Measurements from ENCODE around the gene LEPROT. TPM values are rescaled to one million over a fixed set of nuclear protein-coding genes. Genes with fewer than 3 reads are reported as not detected.

Gene LEPROT
- total RNA-seq, 2 donors from 2014 or later, result 81.3 to 105 TPM

GRCh38 chr1:65467536-65467935, 47.1 kb downstream of the LEPROT start:
- no peak for DNase-seq (ENCODE audit: low spot score)
- intact Hi-C loops (cut with DNase I), result loop anchor here in 1 of 2 donors (5.0 kb wide), 1 partner anchor 745 kb away; no protein-coding TSS in a partner anchor

DNA sequence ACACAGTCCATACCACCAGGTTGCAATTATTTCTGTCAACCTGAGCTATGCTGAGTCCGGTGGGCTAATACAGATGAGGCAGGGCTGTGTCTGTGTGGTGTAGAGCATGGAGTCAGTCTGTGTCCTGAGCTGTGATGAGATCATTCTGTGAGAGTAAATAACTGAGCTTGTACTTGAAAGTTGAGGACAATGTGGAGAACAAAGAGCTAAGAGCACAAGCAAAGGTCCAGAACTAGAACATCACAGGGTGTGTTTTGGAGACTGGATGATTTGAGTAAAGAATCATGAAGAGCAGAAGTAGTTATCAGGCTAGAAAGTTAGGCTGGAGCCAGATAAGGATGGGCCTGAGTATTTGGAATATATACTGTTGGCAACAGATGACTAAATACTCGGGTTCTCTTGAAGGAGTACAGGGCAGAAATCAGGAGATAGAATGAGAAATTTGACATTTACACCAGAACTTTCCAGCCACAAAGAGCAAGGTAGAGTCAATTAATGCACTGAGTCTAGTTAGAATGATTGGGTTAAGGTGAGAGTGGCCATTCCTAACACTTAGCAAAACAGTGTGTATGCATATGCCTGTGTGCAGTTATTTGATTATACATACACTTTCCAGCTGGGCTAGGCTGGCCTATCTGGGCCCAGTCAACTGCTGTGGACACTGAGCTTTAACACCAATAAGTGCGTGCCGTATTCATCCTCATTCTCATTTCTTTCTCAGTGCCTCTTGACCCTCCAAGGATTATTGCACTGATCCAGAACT, 48.8 kb downstream of the LEPROT start:
- intact Hi-C loops (cut with DNase I), result loop anchor here in 1 of 2 donors (5.0 kb wide), 1 partner anchor 747 kb away; no protein-coding TSS in a partner anchor
- no peak for DNase-seq (ENCODE audit: low spot score)

- intact Hi-C loops (cut with DNase I), result loop anchor here in 1 of 2 donors (5.0 kb wide), 2 partner anchors 528 to 748 kb away; no protein-coding TSS in a partner anchor
- no peak for DNase-seq (ENCODE audit: low spot score)
Measured at GRCh38 chr1:65469889-65470340, 49.4 kb downstream of the LEPROT start.

DNA sequence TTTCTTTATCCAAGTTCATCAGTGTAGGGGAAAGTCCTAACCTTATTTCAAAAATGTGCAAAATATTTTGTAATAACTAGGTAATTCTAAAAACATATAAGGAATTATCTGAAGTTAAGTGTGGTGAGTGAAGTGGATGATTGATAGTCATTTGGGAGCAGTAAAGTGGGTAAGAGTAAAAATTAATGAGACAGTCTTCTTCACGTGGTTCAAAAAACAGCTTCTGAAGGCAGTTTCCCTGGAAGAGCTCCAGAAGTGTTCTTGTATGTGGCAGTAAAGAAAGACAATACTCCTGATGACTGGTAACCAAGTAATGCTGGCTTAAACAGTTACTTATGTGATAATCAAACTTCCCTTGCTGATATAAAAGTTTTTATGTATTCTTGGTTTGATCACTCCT, 50.3 kb downstream of the LEPROT start:
- no peak for DNase-seq (ENCODE audit: low spot score)
- intact Hi-C loops (cut with DNase I), result loop anchor here in 1 of 2 donors (5.0 kb wide), 1 partner anchor 528 kb away; no protein-coding TSS in a partner anchor

GRCh38 chr1:65471213-65471833, 50.9 kb downstream of the LEPROT start:
- no peak for DNase-seq (ENCODE audit: low spot score)
- intact Hi-C loops (cut with DNase I), result loop anchor here in 1 of 2 donors (5.0 kb wide), 1 partner anchor 529 kb away; no protein-coding TSS in a partner anchor

- intact Hi-C loops (cut with DNase I), result loop anchor here in 1 of 2 donors (5.0 kb wide), 1 partner anchor 530 kb away; no protein-coding TSS in a partner anchor
- DNase-seq (ENCODE audit: low spot score), result no peak
Measured at GRCh38 chr1:65471861-65472332, 51.4 kb downstream of the LEPROT start.

GRCh38 chr1:65476327-65476726, 55.9 kb downstream of the LEPROT start:
- no peak for DNase-seq (ENCODE audit: low spot score)
- intact Hi-C loops (cut with DNase I), result no loop called here

DNA sequence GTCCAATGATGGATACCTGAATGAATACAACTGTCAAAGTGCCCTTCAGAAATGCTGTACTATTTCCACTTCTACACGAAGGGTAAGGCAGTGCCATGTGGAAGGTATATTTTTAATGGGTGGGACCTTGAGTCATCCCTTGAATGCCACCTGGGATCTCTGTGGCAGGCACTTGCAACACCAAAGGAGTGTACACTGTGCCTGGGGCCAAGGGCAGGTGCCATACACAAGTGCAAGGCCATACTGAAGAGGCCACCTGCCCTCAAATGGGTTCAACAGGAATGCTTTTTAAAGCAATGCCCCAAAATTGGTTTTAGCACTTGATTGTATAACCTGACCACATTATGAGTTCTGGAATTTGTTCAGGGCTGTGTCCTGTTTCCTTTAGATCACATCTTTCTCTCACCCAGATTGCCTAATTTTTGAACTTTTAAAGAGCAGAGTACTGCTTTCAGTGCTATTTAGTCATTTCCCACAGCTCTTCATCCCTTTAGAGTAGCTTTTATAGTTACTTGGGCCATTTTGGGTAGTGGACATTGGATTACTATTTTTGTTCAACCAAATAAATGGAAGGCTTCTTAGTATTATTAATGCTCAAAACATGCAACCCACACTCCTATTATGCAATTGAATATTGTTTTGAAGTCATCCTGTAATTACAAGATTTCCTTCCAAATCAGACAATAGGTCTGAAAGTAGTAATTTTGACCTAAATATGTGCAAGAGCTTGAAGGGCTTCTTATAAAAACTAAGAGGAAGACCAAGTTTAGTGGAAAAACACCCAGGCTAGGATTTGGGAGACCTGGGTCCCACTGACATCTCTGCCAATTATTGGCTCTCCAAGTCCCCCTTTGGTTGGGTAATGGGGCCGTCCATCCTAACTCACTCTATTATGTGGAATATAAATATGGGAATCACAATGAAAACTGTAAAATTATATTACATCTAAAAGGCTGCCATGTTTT, 57.2 kb downstream of the LEPROT start:
- intact Hi-C loops (cut with DNase I), result no loop called here
- no peak for DNase-seq (ENCODE audit: low spot score)

- no peak for DNase-seq (ENCODE audit: low spot score)
- intact Hi-C loops (cut with DNase I), result no loop called here
Measured at GRCh38 chr1:65478379-65479026, 58.0 kb downstream of the LEPROT start.

DNA sequence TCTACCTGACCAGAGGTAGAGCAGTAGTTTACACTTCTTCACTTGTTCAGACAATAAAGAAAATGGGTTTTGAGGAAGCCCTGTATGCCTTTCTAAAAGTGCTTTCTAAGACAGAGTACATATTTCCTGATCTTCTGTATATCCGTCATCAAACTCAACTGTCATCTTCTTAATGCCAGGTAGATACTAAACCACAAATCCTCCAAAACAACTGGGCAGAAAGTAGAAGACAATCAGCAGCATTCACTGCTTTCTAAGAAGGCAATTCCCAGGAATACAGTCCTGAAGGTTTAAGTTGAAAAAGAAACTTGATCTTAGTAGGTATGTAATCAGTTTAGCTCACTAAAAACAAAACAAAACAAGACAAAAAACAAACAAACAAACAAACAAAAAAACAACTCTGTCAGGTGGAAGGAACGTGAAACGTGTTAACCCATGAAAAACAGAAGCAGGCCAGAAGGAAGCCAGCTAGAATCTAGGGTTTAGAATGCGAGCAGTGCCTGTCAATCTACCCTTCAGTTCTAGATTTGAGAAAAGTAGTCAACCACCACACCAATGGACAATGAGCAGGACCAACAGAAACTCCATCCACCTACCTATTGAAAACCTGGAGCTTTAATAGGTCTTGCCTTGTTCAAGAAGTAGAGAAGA, 59.2 kb downstream of the LEPROT start:
- intact Hi-C loops (cut with DNase I), result loop anchor here in 1 of 2 donors (10.0 kb wide), 1 partner anchor 115 kb away; no protein-coding TSS in a partner anchor
- DNase-seq (ENCODE audit: low spot score), result no peak

DNA sequence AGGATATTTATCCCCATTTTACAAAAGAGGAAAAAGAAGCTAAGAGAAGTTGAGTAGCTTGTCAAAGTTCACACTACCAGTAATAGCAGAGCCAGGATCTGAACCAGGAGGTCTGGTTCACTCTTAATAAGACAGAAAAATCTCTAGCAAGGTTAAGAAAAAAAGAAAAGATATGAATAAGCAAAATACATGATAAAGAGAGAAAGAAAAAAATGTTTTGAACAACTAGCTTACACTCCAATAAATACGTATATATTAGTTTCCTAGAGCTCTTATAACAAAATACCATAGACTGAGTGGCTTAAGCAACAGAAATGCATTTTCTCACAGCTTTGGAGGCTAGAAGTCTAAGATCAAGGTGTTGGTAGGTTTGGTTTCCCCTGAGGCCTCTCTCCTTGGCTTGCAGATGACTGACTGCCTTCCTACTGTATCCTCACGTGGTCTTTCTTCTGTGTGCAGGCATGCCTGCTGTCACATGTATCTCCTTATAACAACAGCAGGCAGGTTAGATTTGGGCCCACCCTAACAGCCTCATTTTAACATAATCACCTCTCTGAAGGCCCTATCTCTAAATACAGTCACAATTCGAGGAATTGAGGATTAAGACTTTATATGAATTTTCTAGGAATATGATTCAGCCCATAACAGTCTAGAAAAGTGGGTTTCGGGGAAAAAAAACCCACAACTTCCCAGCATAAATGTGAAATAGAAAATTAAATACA, 60.4 kb downstream of the LEPROT start:
- intact Hi-C loops (cut with DNase I), result loop anchor here in 1 of 2 donors (10.0 kb wide), 1 partner anchor 116 kb away; no protein-coding TSS in a partner anchor

GRCh38 chr1:65483993-65484754, 63.7 kb downstream of the LEPROT start:
- DNase-seq (ENCODE audit: low spot score), result no peak
- intact Hi-C loops (cut with DNase I), result loop anchor here in 1 of 2 donors (10.0 kb wide), 1 partner anchor 119 kb away; no protein-coding TSS in a partner anchor

More for the DNA sequence above, 60.4 kb downstream of the LEPROT start:
- no peak for DNase-seq (ENCODE audit: low spot score)

Other genes starting within 250 kb of the LEPROT start
- gene DNAJC6, start 111.1 kb upstream of the LEPROT start, total RNA-seq, result 1 to 10 TPM; 3.1 to 3.5 TPM
- 10 to 100 TPM; 27.1 to 27.7 TPM for gene LEPR, start within 50 bp of the LEPROT start, total RNA-seq